Activated CD4-positive, CD25-positive, alpha-beta regulatory T cell treated with anti-CD3 and anti-CD28 coated beads, Interleukin-2, amount 50 U/mL, for 24 hours (primary cell): ENCODE data around the gene ANKRD28.

Experiments
- ATAC-seq, 2 donors: fragments of 150-1000 bp; cut with Tn5 transposase; one replicate each; pipeline ENCODE4 v1.10.0; 2021; ENCODE audit warnings: mild to moderate bottlenecking in 1 of 2, moderate library complexity in 1 of 2

Gene ANKRD28

DNA sequence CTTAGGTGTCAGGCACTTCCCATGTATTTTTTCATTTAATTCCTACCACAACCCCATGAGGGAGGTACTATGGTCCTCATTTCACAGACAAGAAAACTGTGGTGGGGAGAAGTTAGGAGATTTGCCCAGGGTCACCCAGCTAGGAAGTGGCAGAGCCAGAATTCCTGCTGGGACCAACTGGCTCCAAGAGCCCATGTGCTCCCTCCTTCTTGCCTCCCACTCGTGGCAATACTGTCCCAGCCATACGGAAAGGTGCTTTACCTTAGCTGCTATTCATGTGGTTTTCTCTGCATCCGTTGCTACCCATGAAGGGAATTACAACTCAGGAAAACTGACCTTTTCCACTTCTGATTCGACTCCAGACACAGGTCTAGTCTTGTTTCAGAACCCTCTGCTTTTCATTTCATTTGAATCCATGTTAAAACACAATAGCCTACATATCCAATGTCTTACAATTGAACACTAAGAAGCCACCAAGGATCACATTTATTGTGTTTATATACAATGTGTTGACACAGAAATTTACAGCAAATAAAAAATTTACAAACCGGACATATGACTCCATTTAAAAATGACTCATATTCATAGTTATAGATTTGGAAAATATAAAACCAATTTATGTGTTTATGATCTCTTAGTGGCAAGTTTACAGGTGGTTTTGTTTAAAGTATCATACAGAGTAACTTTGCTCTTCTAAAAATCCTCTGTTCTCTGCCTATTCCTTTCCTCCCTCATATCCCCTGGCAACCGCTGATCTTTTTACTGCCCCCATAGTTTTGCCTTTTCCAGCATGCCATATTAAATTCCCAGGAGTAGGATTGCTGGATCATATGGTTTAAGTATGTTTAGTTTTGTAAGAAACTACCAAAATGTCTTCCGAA, 137.5 kb downstream of the ANKRD28 start:
- ATAC-seq: no peak

DNA sequence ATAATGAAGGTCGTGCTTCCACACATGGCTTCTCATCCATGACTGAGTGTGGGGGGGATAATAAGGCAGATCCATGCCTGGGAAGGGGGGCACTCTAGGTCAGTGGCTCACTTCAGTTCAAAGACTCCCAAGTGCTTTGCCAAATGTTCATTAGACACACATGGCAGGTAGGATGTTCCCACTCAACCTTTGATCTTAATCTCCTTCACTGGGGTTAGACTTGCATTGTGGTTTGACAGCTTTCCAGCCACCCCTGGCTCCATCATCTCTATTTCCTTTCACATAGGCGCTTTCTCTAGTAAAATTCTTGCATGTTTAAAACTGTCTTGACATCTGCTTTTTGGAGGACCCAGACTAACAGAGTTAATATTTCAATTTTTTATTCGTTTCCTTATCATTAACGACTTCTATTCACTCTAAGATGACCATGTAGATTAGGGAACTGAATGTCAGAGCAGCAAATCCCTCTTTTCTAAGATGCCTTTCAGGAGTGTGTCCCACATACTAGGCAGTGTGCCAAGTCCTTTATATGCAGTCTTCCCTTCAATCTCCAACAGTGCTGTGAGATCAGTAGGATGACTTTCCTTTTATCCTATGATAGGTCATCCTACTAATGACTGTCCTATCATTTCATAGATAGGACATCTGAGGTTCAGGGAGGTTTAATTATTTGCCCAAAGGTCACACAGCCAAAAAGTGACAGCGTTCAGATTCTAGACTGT, 138.4 kb downstream of the ANKRD28 start:
- ATAC-seq: no peak

DNA sequence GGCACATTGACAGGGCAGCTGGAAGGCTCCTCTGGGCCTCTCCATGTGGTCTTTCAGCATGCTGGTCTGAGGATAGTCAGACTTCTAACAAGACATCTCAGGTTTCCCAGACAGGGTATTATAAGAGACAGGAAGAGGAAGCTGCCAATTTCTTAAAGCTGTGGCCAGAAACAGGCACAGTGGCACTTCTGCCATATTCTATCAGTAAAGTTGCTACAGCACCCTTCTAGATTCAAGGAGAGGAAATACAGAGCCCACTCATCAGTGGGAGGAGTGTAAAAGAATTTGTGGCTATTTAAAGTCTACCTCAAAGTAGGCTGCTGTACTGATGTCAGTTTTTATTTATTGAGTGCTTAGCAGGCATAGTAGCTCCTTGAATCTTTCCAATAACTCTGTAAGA, 140.8 kb downstream of the ANKRD28 start:
- ATAC-seq: no peak

- no peak for ATAC-seq
Measured at GRCh38 chr3:15656342-15656741, 141.4 kb downstream of the ANKRD28 start.

- no peak for ATAC-seq
Measured at GRCh38 chr3:15654891-15655290, 142.9 kb downstream of the ANKRD28 start.

DNA sequence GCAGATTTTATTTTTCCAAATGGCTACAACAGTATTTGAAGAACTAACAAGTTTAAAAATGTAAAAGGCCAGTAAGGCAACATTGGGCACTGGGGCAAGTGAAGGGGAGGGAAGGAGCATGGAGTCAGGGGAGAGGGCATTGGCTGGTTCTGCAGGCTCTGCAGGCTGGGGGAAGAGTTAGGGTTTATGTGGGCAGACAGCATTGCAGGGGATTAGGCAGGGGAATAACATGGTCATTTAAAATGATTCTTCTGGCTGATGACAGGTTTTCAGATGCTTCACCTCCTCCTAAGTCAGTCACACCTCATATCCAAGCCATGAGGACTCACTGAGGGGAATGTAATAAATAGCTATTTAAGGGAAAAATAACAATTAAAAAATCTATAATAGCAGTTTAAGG, 143.7 kb downstream of the ANKRD28 start:
- no peak for ATAC-seq

- ATAC-seq: no peak
Measured at GRCh38 chr3:15653321-15653720, 144.5 kb downstream of the ANKRD28 start.

DNA sequence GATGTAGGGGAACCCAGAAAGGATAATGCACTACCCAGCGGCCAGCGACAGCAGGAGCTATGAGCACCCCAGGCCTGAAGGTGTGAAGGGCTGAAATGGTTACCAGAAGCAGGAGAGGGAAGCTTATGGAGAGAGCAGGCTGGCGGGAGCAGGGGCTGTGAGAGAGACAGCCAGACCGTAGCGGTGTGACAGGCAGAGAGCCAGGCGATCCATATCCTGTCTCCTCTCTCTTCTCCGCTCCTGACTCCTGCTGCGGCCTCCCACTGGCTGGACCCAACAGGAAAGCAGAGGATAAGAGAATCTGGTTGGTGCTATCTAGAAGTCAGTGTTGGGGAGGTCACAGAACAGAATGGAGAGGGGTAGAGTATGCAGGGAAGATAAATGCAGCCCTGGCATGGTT, 146.4 kb downstream of the ANKRD28 start:
- no peak for ATAC-seq

GRCh38 chr3:15649858-15650257, 147.9 kb downstream of the ANKRD28 start:
- ATAC-seq: no peak

- ATAC-seq: no peak
Measured at GRCh38 chr3:15649341-15649740, 148.4 kb downstream of the ANKRD28 start.

DNA sequence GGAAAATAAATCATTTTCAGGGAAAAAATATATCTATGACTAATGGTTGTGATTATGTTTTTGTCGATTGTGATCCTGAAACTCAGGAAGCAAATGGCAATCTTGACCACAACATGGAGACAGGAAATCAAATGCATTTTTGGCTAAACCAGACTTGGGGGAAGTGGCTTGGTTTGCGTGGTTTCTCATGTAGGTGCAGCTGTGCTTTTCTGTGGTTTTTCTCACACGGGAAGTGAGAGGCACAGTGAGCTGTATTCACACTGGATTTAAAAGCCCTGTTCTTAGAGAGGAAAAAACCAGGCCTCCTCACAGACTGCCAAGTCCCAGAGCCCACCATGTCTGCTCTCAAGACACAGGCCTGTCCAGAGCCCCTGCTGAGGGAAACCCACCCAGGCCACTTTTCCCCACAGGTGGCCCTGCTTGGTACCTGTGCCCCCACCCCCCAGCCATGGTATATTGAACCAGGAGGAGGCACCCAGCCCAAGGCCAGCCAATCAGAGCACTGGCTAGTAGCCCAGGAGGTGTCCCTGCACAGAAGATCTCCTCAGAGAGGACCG, 150.1 kb downstream of the ANKRD28 start:
- ATAC-seq: peak; percentile 79 to 83

GRCh38 chr3:15646851-15647511, 150.8 kb downstream of the ANKRD28 start:
- ATAC-seq: peak in 1 of 2 donors; percentile 30

DNA sequence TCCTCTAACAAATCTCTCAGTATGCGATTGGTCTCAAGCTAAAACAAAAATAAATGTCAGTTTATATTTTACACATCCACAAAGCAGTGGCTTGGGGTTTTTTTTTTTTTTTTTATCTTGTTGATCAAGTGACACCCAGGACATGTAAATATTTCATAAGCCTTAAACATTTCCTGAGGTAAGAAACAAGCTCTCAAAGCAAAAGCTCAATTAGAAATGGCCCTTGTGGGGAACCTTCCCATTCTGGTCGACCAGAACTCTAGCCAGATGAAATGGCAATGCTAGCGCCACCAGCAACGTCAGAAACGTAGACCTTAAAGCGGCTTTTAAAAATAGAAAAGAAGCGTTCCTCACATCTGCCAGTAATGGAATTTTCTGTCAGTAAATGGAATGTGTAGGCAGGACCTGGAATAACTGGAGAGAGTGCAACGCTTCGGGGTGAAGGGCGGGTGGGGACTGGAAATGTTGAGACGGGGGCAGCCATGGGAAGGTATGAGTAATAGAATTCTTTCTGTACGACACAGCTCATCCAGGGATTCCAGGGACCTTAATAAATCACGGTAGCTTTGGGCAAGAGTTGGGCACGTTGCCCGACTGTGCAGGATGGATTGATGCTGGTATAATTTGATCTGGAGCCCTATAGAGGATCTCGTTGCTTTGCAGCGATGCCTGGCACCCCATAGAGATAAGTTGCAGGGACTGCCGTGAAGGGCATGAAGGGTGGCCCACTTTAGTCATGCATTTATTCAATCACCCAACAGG, 151.9 kb downstream of the ANKRD28 start:
- ATAC-seq: no peak

DNA sequence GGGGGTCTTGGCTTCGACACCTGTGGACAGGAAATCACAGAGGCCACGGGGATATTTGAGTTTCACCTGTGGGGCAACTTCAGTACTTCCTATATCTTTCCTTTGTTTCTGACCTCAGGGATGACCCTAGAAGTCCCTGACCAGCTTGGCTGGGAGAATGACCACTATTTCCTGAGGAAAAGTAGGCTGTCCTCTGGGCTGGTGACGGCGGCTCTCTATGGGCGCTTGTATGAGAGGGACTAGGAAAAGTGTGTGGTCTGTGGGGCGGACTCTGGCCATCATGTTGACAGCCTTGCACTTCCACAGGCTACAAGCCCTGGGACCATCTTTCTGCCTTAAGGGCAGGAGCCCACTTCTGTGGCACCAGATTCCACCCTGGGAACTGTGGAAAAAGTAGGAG, 152.5 kb downstream of the ANKRD28 start:
- no peak for ATAC-seq

GRCh38 chr3:15638891-15639262, 158.9 kb downstream of the ANKRD28 start:
- peak in 1 of 2 donors; percentile 7 for ATAC-seq

- ATAC-seq: no peak
Measured at GRCh38 chr3:15638193-15638890, 159.4 kb downstream of the ANKRD28 start.

- ATAC-seq: peak in 1 of 2 donors; percentile 4
Measured at GRCh38 chr3:15637131-15637951, 160.4 kb downstream of the ANKRD28 start.

DNA sequence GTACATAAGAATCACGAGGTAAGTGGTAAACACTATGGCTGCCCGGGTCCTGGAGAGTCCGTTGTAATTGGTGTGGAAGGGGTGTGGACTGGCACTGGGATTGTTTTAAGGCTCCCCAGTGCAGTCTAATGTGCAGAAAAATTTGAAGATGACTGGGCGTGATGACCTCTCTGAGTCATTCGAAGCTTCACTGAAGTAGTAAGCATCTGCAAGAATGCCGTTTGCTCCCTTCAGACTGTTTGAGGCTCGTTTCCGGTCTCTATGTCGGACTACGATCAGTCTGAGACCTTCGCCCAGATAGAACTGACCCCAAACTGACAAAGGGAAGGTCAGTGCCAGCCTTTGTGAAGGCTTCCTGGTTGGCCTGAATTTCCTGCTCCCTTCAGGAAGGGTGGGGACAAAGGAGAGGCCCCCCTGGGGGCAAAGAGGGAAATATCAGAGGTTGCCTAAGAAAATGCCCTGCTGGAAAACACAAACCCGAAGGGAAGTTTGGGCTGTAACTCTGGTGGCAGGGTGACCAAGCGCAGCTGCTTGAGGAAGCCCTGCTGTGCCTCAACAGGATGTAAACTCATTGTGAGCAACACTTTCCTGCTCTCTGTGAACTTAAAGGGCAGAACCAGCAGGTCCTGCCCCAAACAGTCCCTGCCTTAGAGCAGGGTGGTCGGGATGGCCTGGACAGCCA, 161.6 kb downstream of the ANKRD28 start:
- peak; percentile 86 to 89 for ATAC-seq

DNA sequence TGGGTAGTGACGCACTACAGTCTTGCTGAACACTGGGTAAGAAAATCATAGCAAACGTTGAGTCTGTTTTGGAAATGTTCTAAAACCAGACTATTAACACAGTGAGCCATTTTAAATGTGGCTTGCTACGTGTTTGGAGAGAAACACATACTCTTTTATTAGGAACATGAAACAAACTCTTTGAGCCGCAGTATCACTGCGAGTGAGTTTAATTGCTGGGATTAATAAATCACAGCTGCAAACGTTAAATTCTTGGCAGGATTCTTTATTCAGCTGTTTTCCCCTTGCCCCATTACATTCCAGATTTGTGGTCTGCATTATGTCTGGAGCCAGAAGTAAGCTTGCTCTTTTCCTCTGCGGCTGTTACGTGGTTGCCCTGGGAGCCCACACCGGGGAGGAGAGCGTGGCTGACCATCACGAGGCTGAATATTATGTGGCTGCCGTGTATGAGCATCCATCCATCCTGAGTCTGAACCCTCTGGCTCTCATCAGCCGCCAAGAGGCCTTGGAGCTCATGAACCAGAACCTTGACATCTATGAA, 162.6 kb downstream of the ANKRD28 start:
- ATAC-seq: no peak

GRCh38 chr3:15634671-15635070, 163.1 kb downstream of the ANKRD28 start:
- no peak for ATAC-seq
